Activated CD4-positive, CD25-positive, alpha-beta regulatory T cell treated with anti-CD3 and anti-CD28 coated beads, Interleukin-2, amount 50 U/mL, for 24 hours (primary cell): ENCODE measurements around the gene PTOV1.

Source experiments
- ATAC-seq, 2 donors: fragments of 150-1000 bp; cut with Tn5 transposase; one replicate each; pipeline ENCODE4 v1.10.0; 2021; ENCODE audit warnings: mild to moderate bottlenecking in 1 of 2, moderate library complexity in 1 of 2

The PTOV1 gene

DNA sequence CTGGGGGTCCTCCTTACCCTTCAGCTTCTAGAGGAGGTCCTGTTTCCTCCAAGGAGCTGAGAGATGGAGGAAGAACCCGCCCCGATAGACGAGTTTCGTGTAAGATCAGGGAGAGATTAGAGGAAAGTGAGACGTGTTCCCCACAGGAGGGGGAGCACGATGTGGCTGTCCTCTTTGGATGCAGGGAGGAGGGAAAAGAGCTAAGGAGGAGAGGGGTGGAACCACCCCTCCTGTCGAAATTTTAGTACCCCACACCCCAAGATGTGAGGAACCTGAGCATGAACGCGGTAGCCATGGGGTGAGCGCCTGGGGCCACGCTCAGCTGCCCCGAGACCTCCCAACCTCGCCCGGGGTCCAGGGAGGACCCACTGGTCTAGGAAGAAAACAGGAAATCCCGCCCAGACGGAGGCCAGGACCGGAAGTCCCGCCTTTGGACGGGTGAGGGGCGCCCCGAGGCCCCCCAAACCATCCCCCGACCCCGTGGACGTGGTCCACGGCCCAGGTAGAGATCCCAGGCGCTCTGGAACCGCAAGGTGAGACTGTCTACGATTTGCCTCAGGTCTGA, 25.0 kb downstream of the PTOV1 start:
- no peak for ATAC-seq

DNA sequence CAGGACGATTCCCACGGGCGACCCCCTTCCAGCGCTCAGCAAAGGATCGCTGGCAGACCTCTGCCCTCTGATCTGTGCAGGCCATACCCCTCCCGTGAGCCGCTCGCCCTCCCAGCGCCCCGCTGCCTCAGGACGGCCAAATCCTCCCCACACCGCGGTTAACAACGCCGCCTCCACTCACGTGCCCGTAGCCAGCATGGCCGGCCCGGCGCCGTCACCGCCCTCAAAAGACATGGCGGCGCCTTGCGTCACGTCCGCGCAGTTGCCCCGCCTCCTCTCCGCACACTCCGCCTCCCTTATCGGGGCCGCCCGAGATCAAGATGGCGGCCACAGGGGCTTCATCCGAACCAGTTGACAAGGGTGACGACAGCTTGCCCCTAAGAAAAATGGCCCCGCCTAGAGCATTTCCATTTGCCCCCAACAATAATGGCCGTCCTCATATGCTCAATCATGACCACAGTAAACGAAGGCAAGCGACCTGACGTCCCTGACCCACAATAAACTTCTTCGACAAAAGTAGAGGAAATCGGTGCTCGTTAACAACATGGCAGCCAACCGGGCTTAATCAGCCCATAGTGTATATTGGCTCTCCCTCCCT, 25.6 kb downstream of the PTOV1 start:
- peak; percentile 55 to 60 for ATAC-seq

DNA sequence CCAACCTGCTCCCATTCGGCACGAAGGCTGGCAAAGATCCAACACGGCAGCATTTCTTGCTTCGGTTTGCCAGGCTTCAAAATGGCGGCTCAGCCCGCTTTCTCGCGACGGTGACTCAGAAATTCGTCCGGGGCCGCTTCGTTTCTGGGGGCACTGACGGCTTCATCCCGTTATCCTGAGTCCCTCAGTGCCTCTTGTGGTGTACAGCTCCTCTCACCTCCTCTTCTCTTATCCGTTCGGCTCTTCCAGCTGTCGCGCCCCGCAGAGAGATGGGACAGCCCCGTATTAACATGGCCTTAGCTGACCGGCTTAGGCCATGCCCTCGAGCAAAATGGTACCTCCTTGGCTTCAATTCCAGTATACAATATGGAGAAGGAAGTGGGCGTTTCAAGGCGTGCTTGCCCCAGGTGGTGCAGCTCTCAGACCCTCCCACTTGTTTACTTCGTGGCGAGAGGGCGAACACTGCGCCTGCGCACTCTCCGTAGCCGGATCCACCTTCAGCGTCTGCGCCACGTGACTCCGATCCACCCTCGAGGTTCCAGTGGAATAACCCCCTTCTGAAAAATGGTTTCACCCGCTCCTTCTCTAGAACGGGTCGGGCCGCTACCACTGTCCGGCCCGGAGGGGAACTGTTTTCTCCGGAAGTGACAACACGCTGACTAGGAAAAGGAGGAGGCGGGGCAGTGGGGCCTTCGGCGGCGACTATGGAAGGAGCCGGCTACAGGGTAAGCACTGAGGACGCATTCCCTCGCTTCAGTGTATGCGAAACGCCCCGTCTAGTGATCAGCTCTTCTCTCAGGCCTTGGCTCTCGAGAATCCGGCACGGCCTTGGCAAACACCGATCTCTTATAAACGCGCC, 26.3 kb downstream of the PTOV1 start, which contains the start of the genes AKT1S1 and TBC1D17:
Gene AKT1S1, minus strand, starts transcription at position 336 of the 859 bp plus-strand sequence. CDS start 4,060 bp downstream, outside the sequence.
Gene TBC1D17, plus strand, starts transcription at position 683 of the 859 bp plus-strand sequence. Its CDS starts 22 bp downstream, at position 705.
- ATAC-seq = peak; percentile 70 to 75

DNA sequence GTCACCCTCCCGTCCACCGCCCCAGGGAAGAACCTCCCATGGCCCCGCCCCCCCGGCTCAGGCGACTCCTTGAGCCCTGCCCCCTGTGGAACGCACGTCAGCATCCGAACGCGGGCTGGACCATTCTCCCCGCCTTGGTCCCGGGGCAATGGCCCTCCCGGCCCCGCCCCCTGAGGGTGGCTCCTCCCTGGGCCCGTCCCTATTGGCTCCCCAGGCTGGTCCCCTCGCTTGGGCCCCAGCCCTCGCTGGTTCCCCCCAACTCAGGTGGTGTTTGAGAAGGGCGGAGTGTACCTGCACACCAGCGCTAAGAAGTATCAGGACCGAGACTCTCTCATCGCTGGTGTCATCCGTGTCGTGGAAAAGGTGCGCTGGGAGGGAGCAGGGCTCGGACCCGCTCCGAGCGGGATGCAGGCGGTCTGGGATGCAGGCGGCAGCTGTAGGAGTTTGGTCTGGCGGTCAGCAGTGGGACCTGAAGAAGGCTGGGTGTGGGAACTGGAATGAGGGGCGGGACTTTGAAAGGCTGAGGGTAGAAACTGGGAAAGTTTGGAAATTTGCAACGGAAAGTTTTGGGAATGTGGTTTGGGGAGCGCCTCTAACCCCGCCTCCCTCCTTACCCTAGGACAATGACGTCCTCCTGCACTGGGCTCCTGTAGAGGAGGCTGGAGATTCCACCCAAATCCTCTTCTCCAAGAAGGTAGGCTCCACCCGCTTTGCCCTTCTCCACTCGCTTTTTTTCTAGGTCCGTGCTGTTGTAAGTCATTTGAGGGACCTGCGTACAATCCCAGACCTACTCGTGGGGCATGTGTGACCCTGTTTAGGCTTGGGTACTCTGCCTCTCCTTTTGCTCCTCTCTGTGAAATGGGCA, 27.2 kb downstream of the PTOV1 start:
- peak; percentile 70 to 72 for ATAC-seq

DNA sequence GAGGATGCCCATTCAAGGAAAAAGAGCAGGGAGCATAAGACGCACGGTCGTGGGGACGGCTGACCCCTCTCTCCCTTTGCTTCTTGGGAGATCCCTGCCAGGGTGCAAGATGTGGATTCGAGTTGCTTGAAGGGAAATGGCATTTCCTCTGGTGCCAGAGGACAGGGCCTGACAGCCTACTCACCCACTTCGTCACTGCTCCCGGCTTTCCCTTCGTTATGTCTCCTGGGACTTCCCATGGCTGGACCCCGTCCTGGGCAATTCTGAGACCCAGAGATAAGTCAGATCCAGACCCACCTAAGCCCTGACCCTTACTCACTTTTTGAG, 27.7 kb downstream of the PTOV1 start:
- ATAC-seq = no peak

DNA sequence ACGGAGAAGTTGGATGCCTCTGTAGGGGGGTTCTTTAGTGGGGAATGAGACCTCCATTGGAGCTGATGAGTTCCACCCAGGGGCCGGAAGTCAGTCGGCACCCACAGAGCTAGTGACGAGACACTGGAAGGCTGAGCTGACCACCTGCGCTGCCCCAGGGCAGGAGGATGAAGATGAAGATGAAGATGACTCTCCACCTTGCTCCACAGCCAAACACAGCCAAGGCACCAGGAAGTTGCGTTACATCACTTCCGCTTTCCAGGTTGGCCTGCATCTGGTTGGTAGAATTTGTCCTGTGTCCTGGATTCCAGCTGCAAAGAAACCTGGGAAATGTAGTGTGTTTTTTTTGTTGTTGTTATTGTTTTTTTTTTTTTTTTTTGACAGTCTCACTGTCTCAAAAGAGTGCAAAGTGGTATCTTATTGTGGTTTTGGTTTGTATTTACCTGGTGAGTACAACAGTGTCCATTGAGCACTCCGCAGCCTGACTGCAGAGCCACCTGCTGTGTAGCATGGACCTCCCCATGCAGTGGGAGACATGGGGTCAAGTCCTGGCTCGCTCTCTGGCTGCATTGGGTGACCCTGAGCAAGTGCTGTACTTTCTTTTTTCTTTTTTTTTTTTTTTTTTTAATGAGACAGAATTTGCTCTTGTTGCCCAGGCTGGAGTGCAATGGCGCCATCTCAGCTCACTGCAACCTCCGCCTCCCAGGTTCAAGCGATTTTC, 28.4 kb downstream of the PTOV1 start:
- no peak for ATAC-seq

DNA sequence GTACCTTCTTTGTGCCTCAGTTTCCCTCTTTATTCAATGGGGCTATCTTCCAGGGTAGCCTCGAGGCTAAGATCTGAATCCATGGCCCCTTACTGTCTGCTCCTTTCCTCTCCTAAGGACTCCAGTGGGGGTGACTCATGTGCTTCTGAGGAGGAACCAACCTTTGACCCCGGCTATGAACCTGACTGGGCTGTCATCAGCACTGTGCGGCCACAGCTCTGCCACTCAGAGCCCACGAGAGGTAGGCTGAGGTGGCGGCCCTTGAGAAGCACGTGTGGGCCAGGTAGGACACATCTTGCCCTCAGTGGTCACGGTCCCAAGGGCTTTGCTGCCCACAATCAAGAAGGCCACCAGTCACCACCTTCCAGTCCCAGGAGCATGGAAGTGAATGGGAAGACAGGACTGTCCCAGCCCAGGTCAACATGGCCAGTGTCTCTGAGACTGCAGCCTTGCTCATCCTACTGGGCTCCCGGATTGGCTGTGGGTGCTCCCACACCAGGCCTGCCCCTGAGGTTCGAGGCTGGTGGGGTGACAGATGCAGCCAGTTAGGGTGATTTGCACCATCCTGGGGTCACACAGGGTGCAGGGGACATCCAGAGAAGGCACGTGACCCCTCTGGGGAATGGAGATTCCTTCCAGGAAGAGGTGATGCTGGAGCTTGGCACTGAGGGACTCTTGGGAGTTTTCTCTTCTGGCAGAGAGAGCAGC, 29.4 kb downstream of the PTOV1 start:
- no peak for ATAC-seq

DNA sequence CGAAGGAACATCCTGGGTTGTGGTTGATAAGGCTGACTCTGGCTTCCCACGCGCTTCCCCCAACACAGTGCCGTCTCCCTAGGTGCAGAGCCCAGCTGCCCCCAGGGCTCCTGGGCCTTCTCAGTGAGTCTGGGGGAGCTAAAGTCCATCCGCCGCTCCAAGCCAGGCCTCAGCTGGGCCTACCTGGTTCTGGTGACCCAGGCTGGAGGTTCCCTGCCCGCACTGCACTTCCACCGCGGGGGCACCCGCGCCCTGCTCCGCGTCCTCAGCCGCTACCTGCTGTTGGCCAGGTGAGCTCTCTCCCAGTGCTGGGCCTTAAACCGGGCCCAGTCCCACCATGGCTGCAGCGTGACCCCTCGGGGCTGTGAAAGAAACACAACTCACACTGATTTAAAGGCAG, 30.2 kb downstream of the PTOV1 start:
- ATAC-seq = no peak

DNA sequence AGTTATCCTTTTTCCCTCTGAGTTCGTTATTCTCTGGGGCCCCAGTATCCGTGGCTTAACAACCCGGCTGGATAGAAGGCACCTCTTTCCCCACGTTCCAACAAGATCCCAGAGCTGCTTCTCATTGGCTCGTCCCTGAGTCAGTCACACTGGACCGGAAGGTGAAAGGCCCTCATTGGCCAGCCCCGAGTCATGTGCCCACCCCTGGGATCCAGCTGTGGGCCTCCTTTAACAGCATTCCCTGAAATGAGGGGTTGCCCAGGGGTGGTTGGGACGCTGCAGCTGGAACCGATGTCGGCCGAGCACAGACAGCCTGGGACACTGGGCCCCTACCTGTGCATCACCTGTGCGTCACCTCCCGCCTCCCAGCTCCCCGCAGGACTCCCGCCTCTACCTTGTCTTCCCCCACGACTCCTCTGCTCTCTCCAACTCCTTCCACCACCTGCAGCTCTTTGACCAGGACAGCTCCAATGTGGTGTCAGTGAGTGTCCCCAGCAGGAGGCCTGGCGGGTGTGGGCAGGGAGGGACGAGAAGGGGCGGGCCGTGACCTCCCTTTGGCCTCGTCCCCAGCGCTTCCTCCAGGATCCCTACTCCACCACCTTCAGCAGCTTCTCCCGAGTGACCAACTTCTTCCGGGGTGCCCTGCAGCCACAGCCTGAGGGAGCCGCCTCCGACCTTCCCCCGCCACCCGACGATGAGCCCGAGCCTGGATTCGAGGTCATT, 30.9 kb downstream of the PTOV1 start:
- no peak for ATAC-seq

DNA sequence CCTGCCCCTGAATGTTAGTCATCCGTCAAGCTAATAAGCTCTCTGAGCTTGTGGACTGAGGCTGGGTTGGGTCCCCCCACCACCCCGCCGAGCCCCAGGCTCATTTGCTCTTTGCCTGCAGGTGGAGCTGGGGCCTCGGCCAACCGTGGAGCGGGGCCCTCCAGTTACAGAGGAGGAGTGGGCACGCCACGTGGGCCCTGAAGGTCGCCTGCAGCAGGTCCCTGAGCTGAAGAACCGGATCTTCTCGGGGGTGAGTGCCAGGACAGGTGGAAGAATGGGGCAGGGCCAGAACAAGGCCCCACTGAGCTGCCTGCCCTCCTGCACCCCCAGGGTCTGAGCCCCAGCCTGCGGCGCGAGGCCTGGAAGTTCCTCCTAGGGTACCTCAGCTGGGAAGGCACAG, 31.7 kb downstream of the PTOV1 start:
- ATAC-seq = no peak

DNA sequence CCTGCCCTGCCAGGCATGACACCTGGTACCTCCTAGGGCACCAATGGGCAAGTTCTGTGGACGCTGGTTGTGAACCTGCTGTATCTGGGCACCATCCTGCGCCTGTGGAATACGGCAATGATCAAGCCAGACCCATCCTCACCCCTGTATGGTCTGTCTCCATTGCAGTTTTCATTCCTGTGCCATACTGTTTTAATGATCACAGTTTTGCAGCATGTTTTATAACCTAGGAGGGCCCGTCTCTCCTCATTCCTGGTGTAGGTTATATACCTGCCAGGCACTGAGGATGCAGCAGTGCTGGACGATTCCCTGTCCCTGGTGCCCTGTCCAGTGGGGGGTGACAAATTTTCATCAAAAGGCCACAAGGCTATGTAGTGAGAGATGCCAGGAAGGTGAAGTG, 32.1 kb downstream of the PTOV1 start:
- ATAC-seq = no peak

DNA sequence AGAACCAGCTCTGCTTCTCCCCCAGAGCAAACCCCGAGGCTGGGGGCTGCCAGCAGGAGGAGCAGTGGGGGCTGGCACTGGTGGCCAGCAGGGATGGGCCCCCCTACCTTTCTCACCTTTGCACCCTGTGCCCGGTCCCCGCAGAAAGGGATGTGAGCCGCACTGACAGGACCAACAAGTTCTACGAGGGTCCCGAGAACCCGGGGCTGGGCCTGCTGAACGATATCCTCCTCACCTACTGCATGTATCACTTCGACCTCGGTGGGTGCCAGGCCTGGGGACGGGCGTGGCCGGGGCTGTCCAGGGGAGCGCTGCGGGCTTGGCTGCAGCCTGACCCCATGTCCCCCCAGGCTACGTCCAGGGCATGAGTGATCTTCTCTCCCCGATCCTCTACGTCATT, 33.1 kb downstream of the PTOV1 start:
- ATAC-seq = no peak

DNA sequence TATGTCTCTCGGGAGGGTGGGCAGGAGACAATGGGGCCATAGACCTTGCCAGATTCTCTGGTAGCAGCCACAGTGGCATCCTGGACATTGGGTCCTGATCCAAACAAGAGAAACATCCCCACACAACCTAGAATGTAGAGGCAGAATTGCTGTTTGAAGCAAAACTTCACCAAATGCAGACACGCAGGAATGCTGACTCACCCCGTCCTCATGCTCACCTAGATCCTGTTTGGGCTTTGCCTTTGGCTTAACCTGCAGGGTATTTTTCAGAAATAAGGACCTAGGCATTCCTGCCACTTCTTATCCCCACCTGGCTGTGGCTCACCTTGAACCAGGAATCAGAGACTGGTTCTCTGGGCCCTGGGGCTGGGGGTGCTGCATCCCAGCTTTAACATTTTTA, 33.8 kb downstream of the PTOV1 start:
- ATAC-seq = no peak

DNA sequence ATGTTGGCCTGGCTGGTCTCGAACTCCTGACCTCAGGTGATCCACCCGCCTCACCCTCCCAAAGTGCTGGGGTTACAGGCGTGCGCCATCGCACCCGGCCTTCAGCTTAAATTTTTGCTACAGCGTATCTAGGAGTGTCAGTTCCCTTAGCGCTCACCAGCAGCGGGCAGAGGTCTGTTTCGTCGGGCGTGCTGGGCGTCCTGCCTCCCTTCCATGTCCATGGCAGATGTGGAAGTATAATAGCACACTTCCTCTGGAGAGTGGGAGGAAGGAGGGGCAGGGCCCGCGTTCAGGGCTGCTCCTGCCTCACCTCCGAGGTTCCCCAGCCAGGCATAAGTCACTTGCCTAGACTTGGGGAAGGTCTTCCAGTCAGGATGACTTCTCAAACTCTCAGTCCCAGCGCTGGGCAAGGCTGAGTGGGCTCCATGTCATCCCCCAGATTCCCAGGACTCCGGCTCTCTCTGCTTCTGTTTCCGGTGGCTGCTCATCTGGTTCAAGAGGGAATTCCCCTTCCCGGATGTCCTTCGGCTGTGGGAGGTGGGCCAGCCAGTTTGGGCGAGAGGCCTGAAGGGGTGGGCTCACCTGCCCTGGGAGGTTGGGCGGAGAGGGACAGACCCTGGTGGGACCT, 36.2 kb downstream of the PTOV1 start:
- no peak for ATAC-seq

DNA sequence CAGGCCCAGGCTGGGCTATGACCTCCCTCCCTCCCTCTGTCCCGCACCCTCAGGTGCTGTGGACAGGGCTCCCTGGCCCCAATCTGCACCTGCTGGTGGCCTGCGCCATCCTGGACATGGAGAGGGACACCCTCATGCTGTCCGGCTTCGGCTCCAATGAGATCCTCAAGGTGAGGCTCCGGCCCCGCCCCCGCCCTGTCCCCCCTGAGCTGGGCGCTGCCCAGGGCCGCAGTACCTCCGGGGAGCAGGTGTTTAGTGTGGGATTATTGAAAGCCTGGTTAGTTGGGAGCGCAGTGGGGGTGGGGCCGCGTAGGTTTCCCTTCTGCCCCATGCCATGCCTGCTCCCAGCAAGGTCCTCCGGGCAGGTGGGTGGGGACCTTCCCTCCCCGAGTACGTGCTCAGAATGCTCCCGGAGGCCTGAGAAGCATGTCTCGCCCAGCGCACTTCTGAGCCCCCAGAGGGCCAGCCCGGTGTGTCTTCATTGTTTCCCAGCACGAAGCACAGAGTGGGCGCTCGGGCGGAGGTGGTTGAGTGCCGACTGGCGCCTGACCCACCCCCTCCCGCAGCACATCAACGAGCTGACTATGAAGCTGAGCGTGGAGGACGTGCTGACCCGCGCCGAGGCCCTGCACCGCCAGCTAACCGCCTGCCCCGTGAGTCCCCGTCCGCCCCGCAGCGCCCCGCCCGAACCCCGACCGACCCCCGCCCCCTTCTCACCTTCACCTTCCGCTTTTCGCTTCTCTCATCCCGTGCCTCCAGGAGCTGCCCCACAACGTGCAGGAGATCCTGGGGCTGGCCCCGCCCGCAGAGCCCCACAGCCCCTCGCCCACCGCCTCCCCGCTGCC, 36.9 kb downstream of the PTOV1 start:
- ATAC-seq = no peak

DNA sequence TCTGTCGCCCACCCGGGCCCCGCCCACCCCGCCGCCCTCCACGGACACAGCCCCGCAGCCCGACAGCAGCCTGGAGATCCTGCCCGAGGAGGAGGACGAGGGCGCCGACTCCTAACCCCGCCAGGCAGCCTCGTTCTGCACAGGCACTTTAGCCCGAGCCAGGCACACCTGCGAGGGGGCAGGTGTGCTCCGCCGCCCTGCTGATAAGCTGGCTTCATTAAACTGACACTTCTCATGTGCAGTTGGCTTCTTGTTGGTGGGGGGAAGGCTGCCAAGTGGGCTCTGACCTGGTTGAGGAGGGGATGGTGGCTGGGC, 37.5 kb downstream of the PTOV1 start:
- ATAC-seq = no peak

DNA sequence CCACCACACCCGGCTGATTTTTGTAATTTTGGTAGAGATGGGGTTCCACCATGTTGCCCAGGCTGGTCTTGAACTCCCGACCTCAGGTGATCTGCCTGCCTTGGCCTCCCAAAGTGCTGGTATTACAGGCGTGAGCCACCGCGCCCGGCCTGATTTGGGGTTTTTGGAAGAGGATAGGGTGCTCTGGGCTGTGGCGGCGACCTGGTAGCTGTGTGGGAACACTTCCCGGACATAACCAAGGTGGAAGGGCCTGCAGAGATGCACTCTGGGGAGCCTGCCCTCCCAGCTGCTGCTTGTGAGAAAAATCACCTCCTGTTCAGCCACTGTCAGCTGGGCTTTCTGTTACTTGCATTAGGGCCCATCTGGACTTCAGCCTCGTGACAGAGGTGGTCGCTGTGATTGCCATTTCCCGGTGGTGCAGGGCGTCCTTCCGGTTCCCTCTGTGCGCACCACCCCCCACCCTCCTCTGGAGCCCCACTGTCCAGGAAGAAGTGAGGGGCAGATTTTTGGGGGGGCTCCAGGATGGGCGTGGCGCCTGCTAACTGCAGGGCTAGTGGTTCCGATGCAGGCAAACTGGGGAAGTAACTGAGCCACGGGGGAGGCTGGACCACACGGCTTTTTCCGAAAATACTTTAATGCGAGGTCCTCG, 38.2 kb downstream of the PTOV1 start:
- no peak for ATAC-seq

DNA sequence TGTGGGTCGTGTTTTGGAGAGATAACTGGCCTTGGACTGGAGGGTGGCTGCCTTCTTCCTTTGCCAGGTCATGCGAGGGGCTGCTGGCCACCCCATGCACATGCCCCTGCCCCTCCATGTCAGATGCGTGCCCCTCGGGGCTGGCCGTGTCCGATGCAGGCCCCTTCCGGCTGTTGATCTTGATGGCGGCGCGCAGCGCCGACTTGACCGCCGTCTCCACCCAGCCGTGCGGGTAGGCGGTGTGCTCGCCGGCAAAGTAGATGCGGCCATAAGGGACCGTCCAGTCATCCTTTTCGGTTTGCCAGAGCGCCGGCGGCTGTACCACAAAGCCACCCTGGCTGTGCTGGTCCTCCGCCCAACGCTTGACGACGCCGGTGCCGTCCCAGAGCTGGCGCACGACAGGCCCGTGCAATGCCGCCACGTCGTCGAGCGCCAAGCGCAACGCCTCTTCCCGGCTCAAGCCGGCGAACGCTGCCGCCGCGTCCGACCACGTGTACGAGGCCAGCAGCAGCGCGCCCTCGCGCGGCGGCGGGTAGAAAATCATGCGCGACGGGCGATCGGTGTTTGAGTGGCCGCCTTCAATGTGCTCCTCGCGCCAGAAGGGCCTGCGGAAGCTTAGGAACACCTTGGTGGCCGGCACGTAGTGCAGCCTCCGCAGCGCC, 38.9 kb downstream of the PTOV1 start:
- ATAC-seq = peak; percentile 63 to 69
